Gastrocnemius medialis (tissue), 4 donors: ENCODE measurements around the gene ELK4. TPM values are rescaled to one million over a fixed set of nuclear protein-coding genes. Genes with fewer than 3 reads are reported as not detected.

Experiments used
- ATAC-seq, 2 donors: fragments of 150-250 bp; one replicate each; pipeline ENCODE4 v1.9.1; 2016
- DNase-seq, 2 donors: peaks; one replicate each; pipeline ENCODE4 v3.0.0-alpha.2; 2019
- H3K27ac ChIP-seq, 4 donors: fragments of 200-600 bp; sonication (generic); 1 replicate in 1 of 4; 2 replicates in 3 of 4; pipeline ENCODE4 v1.5.1; 2016 to 2018; ENCODE audit warnings: mild to moderate bottlenecking in 2 of 4, moderate library complexity in 1 of 4
- H3K27me3 ChIP-seq, 3 donors: fragments of 200-600 bp; sonication (generic) in 2 of 3; 1 replicate in 1 of 3; 2 replicates in 2 of 3; pipeline versions ENCODE4 v1.5.1 to v1.6.0; 2016 to 2019; ENCODE audit warnings: mild to moderate bottlenecking in 1 of 3, moderate library complexity in 1 of 3
- H3K36me3 ChIP-seq, 2 donors: fragments of 200-600 bp; sonication (generic) in 1 of 2; one replicate each; pipeline ENCODE4 v1.5.1; 2017 to 2018
- H3K4me1 ChIP-seq, 2 donors: fragments of 200-600 bp; sonication (generic) in 1 of 2; one replicate each; pipeline ENCODE4 v1.5.1; 2016 to 2017; ENCODE audit warnings: mild to moderate bottlenecking in 2 of 2
- H3K4me3 ChIP-seq, 4 donors: fragments of 200-600 bp; sonication (generic) in 3 of 4; 1 replicate in 1 of 4; 2 replicates in 3 of 4; pipeline ENCODE4 v1.5.1; 2016 to 2019; ENCODE audit warnings: mild to moderate bottlenecking in 2 of 4
- H3K9me3 ChIP-seq, 3 donors: fragments of 200-600 bp; sonication (generic) in 2 of 3; 1 replicate in 1 of 3; 2 replicates in 2 of 3; pipeline ENCODE4 v1.5.1; 2016 to 2019
- POLR2A ChIP-seq, 2 donors: fragments of 450-650 bp; IDR thresholded peaks; one replicate each; pipeline ENCODE4 v1.6.1; 2017; ENCODE audit warnings: antibody characterized with exemption in 2 of 2, mild to moderate bottlenecking in 2 of 2, moderate library complexity in 2 of 2
- in situ Hi-C, 4 donors: fragments of 200-750 bp; cut with MboI; loops; one replicate each; pipeline versions ENCODE4 v1.15.0 to v1.8.0; 2017; ENCODE audit warnings: low sequenced_read_pairs in 4 of 4
- intact Hi-C: fragments of 100-400 bp; cut with DNase I; formaldehyde crosslinking; loops from one replicate; pipeline ENCODE4 v1.15.1; 2023; ENCODE audit warnings: low total_unique reads
- total RNA-seq, 4 donors: library from RNA; depleted of rRNA; stranded (reverse); fragments of >200 nt; gene quantifications; one replicate each; pipeline versions ENCODE4 v1.1.0 to v1.2.3, GENCODE V29; 2016
- TF ChIP-seq, protein P1 (sequence below), 5 experiments: fragments of 450-650 bp in 3 of 5; fragments of 200-600 bp in 2 of 5; sonication (generic) in 2 of 5; IDR thresholded peaks in 4 of 5; conservative IDR thresholded peaks in 1 of 5; 1 replicate in 4 of 5; 2 replicates in 1 of 5; pipeline ENCODE4 v1.5.1; 2016 to 2019; ENCODE audit warnings: antibody characterized with exemption in 5 of 5, mild to moderate bottlenecking in 3 of 5, moderate library complexity in 3 of 5

The ELK4 gene
- total RNA-seq, 4 donors from 2014 or later = 17.3 to 24.2 (median 20.1) TPM

DNA sequence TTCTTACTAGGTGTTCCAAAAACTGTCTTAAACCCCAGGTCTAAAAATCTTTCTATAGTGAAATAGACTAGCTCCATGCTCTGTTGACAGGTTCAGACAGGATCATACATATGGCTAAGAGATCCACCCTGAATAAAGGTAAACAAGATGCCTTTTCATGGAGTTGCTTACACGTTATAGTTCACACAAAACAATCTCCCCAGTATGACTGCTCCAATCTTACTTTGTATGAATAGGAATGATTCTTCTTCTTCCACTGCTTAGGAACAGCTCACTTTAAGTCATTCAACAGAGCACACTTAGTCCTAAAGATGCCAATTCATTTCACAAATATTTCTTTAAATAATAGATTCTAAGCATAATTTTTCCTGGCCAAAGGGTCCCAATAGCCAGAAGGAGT lies 16.0 kb downstream of the ELK4 start:
- Histone ChIP-seq H3K36me3 (peaks cover 0 to 70% of the 10 kb centered on the region in 2 donors), H3K27ac (no peak overlapping the region), H3K9me3 (no peaks in the 10 kb centered on the region), H3K4me1 (peaks cover 0 to 10% of the 10 kb centered on the region in 2 donors), H3K27me3 (no peaks in the 10 kb centered on the region), H3K4me3 (no peak overlapping the region)
- intact Hi-C loops = no loop called here
- in situ Hi-C loops = no loop called here
- DNase-seq (no peak), ATAC-seq (no peak)
- no peak for TF ChIP-seq POLR2A (IDR thresholded peaks at IDR 0.05)
- TF ChIP-seq, protein P1, sequence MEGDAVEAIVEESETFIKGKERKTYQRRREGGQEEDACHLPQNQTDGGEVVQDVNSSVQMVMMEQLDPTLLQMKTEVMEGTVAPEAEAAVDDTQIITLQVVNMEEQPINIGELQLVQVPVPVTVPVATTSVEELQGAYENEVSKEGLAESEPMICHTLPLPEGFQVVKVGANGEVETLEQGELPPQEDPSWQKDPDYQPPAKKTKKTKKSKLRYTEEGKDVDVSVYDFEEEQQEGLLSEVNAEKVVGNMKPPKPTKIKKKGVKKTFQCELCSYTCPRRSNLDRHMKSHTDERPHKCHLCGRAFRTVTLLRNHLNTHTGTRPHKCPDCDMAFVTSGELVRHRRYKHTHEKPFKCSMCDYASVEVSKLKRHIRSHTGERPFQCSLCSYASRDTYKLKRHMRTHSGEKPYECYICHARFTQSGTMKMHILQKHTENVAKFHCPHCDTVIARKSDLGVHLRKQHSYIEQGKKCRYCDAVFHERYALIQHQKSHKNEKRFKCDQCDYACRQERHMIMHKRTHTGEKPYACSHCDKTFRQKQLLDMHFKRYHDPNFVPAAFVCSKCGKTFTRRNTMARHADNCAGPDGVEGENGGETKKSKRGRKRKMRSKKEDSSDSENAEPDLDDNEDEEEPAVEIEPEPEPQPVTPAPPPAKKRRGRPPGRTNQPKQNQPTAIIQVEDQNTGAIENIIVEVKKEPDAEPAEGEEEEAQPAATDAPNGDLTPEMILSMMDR (IDR thresholded peaks at IDR 0.05 in 4 of 5, conservative IDR thresholded peaks at IDR 0.05 in 1 of 5) = no peak

- no peak for ATAC-seq
- TF ChIP-seq, protein P1 (IDR thresholded peaks at IDR 0.05 in 4 of 5, conservative IDR thresholded peaks at IDR 0.05 in 1 of 5) = no peak
- no peak for TF ChIP-seq POLR2A (IDR thresholded peaks at IDR 0.05)
- no peaks in the 10 kb centered on the region for H3K27me3 ChIP-seq
- no peak overlapping the region for H3K27ac ChIP-seq
- intact Hi-C loops = no loop called here
- no peak for DNase-seq
- H3K4me3 ChIP-seq = no peak overlapping the region
- in situ Hi-C loops = no loop called here
- peaks cover 0 to 16% of the 10 kb centered on the region in 2 donors for H3K4me1 ChIP-seq
- peaks cover 0 to 56% of the 10 kb centered on the region in 2 donors for H3K36me3 ChIP-seq
- no peaks in the 10 kb centered on the region for H3K9me3 ChIP-seq
Observed at GRCh38 chr1:205613854-205614412, 17.9 kb downstream of the ELK4 start.

DNA sequence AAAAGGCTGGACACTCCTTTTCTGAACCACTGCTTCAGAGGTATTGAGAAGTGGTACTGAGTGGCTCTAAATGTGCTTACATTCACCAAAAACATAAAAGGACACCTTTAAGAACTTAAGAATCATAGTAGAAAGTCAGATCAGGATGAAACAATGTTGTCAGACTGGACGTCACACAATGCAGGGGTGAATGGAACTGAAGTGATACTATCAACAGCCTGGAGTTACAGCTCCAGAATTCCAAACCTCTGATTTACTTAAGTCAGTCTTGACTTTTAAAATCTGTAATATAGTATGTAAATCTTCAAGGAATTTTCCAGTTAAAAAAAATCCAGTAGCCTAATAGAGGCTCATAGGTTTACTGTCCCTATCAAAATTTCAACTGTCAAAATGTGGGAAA lies 19.3 kb downstream of the ELK4 start:
- intact Hi-C loops = no loop called here
- Histone ChIP-seq H3K36me3 (peaks cover 0 to 43% of the 10 kb centered on the region in 2 donors), H3K4me1 (peaks cover 0 to 16% of the 10 kb centered on the region in 2 donors), H3K9me3 (no peaks in the 10 kb centered on the region), H3K27me3 (no peaks in the 10 kb centered on the region), H3K27ac (no peak overlapping the region), H3K4me3 (no peak overlapping the region)
- no peak for TF ChIP-seq POLR2A (IDR thresholded peaks at IDR 0.05)
- TF ChIP-seq, protein P1 (IDR thresholded peaks at IDR 0.05 in 4 of 5, conservative IDR thresholded peaks at IDR 0.05 in 1 of 5) = no peak
- DNase-seq = no peak
- no peak for ATAC-seq
- in situ Hi-C loops = no loop called here

- peaks cover 0 to 38% of the 10 kb centered on the region in 2 donors for H3K36me3 ChIP-seq
- peaks cover 0 to 16% of the 10 kb centered on the region in 2 donors for H3K4me1 ChIP-seq
- H3K27me3 ChIP-seq = no peaks in the 10 kb centered on the region
- TF ChIP-seq, protein P1 (IDR thresholded peaks at IDR 0.05 in 4 of 5, conservative IDR thresholded peaks at IDR 0.05 in 1 of 5) = no peak
- no peak for TF ChIP-seq POLR2A (IDR thresholded peaks at IDR 0.05)
- H3K4me3 ChIP-seq = no peak overlapping the region
- DNase-seq = no peak
- in situ Hi-C loops (no loop called here), intact Hi-C loops (no loop called here)
- no peak for ATAC-seq
- H3K9me3 ChIP-seq = no peaks in the 10 kb centered on the region
- no peak overlapping the region for H3K27ac ChIP-seq
Observed at GRCh38 chr1:205612104-205612503, 19.7 kb downstream of the ELK4 start.
